Measurements from ENCODE around the gene PHF14.

Gene PHF14

DNA sequence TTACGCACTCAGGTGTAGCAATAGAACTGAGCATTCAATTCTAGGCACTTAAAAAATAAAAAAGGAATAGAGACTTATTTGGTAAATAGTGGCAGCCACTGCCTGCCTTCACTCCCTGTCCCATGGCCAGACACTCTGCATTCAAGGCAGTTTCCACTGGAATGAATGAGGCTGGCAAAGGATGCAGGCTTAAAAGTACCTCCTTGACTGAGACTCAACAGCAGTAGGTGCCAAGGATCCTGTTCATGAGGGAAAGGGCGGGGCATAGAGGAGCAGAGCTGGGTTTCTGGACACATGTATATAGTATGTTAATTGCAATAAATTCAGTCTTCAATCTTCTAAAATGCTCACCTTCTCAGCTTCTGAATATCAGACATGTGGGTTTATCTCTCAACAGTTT lies 242.6 kb downstream of the PHF14 start:
- DNase-seq, result no peak
- H3K27ac ChIP-seq (ENCODE audit: low read length), result no peak overlapping the region

DNA sequence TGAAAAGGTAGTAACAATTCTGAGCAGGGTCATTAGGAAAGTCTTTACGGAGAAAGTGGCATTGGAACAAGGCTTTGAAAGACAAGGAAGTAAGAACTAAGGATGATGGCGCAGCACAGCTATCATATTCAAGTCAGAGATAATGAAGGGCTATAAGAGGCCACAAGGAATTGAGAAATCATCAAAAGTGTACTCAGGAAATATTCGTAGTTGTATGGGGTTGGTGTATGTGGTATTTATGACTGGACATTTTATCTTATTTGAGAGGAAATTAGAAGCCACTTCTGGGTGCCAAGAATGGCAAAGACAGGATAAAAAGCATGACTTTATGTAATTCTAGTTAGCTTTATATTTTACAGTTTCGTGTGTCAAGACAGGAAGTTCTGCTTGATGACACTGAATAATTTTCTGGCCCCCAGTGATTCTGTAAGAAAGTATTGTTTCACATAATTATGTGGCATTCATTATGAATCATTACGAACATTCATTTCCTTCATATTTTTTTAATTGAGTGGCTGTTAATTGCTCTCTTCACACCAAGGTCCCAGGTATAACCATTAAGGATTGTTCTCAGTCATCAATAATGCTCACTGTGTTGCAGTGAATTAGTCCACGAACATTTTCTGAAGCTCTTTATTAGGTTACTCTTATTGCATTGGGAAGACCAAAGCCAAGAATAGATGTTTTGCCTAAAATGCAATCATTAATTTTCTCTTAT lies 244.3 kb downstream of the PHF14 start:
- no peak overlapping the region for H3K4me3 ChIP-seq (ENCODE audit: low read length)
- no peaks in the 10 kb centered on the region for H4K20me1 ChIP-seq (ENCODE audit: insufficient read depth, low read length)
- H3K27ac ChIP-seq (ENCODE audit: low read length), result no peak overlapping the region
- no peaks in the 10 kb centered on the region for H3F3A ChIP-seq (ENCODE audit: insufficient read depth, low read length)
- no peak overlapping the region for H2AFZ ChIP-seq (ENCODE audit: low read length)
- H3K27me3 ChIP-seq (replicated peaks; ENCODE audit: insufficient read depth, low read length), result no peaks in the 10 kb centered on the region
- H3K36me3 ChIP-seq (replicated peaks; ENCODE audit: insufficient read depth, low read length), result no peaks in the 10 kb centered on the region
- H3K9me2 ChIP-seq (replicated peaks; ENCODE audit: insufficient read depth, low read length), result no peaks in the 10 kb centered on the region
- DNase-seq, result no peak
- no peak overlapping the region for H3K4me2 ChIP-seq (ENCODE audit: low read depth, low read length)
- H3K79me2 ChIP-seq (ENCODE audit: low read length), result no peaks in the 10 kb centered on the region
- H3K9ac ChIP-seq (ENCODE audit: low read length), result no peak overlapping the region
- no peaks in the 10 kb centered on the region for H3K4me1 ChIP-seq (ENCODE audit: low read length)
- no peaks in the 10 kb centered on the region for H3K9me3 ChIP-seq (replicated peaks; ENCODE audit: insufficient read depth, low read length)
- no peak for TF ChIP-seq EZH2phosphoT487 (IDR thresholded peaks at IDR 0.05; ENCODE audit: low read length)
- TF ChIP-seq EZH2 (optimal IDR thresholded peaks at IDR 0.05; ENCODE audit: low read depth, low read length), result no peak
- TF ChIP-seq, protein P1, sequence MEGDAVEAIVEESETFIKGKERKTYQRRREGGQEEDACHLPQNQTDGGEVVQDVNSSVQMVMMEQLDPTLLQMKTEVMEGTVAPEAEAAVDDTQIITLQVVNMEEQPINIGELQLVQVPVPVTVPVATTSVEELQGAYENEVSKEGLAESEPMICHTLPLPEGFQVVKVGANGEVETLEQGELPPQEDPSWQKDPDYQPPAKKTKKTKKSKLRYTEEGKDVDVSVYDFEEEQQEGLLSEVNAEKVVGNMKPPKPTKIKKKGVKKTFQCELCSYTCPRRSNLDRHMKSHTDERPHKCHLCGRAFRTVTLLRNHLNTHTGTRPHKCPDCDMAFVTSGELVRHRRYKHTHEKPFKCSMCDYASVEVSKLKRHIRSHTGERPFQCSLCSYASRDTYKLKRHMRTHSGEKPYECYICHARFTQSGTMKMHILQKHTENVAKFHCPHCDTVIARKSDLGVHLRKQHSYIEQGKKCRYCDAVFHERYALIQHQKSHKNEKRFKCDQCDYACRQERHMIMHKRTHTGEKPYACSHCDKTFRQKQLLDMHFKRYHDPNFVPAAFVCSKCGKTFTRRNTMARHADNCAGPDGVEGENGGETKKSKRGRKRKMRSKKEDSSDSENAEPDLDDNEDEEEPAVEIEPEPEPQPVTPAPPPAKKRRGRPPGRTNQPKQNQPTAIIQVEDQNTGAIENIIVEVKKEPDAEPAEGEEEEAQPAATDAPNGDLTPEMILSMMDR (IDR thresholded peaks at IDR 0.05; ENCODE audit: low read length), result no peak

More for the DNA sequence above, 242.6 kb downstream of the PHF14 start:
- no peaks in the 10 kb centered on the region for H3K9me2 ChIP-seq (replicated peaks; ENCODE audit: insufficient read depth, low read length)
- no peaks in the 10 kb centered on the region for H3K9me3 ChIP-seq (replicated peaks; ENCODE audit: insufficient read depth, low read length)
- H3K27me3 ChIP-seq (replicated peaks; ENCODE audit: insufficient read depth, low read length), result no peaks in the 10 kb centered on the region
- H3K9ac ChIP-seq (ENCODE audit: low read length), result no peak overlapping the region
- H3K4me3 ChIP-seq (ENCODE audit: low read length), result no peak overlapping the region
- TF ChIP-seq EZH2 (optimal IDR thresholded peaks at IDR 0.05; ENCODE audit: low read depth, low read length) (no peak), EZH2phosphoT487 (IDR thresholded peaks at IDR 0.05; ENCODE audit: low read length) (no peak)
- TF ChIP-seq, protein P1 (IDR thresholded peaks at IDR 0.05; ENCODE audit: low read length), result no peak
- no peaks in the 10 kb centered on the region for H3K79me2 ChIP-seq (ENCODE audit: low read length)
- H2AFZ ChIP-seq (ENCODE audit: low read length), result no peak overlapping the region
- no peak overlapping the region for H3K4me2 ChIP-seq (ENCODE audit: low read depth, low read length)
- no peaks in the 10 kb centered on the region for H3K36me3 ChIP-seq (replicated peaks; ENCODE audit: insufficient read depth, low read length)
- H3F3A ChIP-seq (ENCODE audit: insufficient read depth, low read length), result no peaks in the 10 kb centered on the region
- H3K4me1 ChIP-seq (ENCODE audit: low read length), result no peaks in the 10 kb centered on the region
- no peaks in the 10 kb centered on the region for H4K20me1 ChIP-seq (ENCODE audit: insufficient read depth, low read length)

Data from MM.1S (cell line).